Measurements from ENCODE around the gene TMEM163. TPM values are rescaled to one million over a fixed set of nuclear protein-coding genes. Genes with fewer than 3 reads are reported as not detected.
A peak's percentile ranks its signal among the peaks of the same experiment; 100 is the strongest.

TMEM163 gene
- total and polyA plus RNA-seq, 2 of the 13 experiments (the other 11 are each of a cell fraction or from before 2014, with no cell fraction given), result 0.05 TPM; not detected in 1

- no peak for TF ChIP-seq ELK4 (CRISPR knock-in tag; IDR thresholded peaks at IDR 0.05; ENCODE audit: borderline replicate concordance)
- no peak for TF ChIP-seq ZNF749 (CRISPR knock-in tag; IDR thresholded peaks at IDR 0.05; ENCODE audit: borderline replicate concordance)
- no peak for TF ChIP-seq ZNF614 (CRISPR knock-in tag; IDR thresholded peaks at IDR 0.05; ENCODE audit: borderline replicate concordance)
- no peak for TF ChIP-seq ZNF230 (CRISPR knock-in tag; IDR thresholded peaks at IDR 0.05)
- TF ChIP-seq, protein P1, sequence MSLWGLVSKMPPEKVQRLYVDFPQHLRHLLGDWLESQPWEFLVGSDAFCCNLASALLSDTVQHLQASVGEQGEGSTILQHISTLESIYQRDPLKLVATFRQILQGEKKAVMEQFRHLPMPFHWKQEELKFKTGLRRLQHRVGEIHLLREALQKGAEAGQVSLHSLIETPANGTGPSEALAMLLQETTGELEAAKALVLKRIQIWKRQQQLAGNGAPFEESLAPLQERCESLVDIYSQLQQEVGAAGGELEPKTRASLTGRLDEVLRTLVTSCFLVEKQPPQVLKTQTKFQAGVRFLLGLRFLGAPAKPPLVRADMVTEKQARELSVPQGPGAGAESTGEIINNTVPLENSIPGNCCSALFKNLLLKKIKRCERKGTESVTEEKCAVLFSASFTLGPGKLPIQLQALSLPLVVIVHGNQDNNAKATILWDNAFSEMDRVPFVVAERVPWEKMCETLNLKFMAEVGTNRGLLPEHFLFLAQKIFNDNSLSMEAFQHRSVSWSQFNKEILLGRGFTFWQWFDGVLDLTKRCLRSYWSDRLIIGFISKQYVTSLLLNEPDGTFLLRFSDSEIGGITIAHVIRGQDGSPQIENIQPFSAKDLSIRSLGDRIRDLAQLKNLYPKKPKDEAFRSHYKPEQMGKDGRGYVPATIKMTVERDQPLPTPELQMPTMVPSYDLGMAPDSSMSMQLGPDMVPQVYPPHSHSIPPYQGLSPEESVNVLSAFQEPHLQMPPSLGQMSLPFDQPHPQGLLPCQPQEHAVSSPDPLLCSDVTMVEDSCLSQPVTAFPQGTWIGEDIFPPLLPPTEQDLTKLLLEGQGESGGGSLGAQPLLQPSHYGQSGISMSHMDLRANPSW (CRISPR knock-in tag; IDR thresholded peaks at IDR 0.05; ENCODE audit: borderline replicate concordance), result no peak
- no peak for TF ChIP-seq ZNF124 (CRISPR knock-in tag; IDR thresholded peaks at IDR 0.05)
- TF ChIP-seq SNAPC2 (CRISPR knock-in tag; IDR thresholded peaks at IDR 0.05), result no peak
- TF ChIP-seq ZNF775 (CRISPR knock-in tag; IDR thresholded peaks at IDR 0.05; ENCODE audit: borderline replicate concordance), result no peak
- TF ChIP-seq ARID4A (CRISPR knock-in tag; IDR thresholded peaks at IDR 0.05; ENCODE audit: borderline replicate concordance), result 0 out of 2 replicates have a peak, but pooled peaks have one; percentile 10
- no peak for TF ChIP-seq ZBTB14 (CRISPR knock-in tag; IDR thresholded peaks at IDR 0.05)
- TF ChIP-seq ZNF350 (CRISPR knock-in tag; IDR thresholded peaks at IDR 0.05; ENCODE audit: borderline replicate concordance, low read depth), result 0 out of 2 replicates have a peak, but pooled peaks have one; percentile 49
- no peak for TF ChIP-seq RFX5 (IDR thresholded peaks at IDR 0.05; ENCODE audit: low read depth, low read length)
- TF ChIP-seq ZMAT3 (CRISPR knock-in tag; conservative IDR thresholded peaks at IDR 0.05), result no peak
- peak; percentile 44; the same call in 1 of the 2 replicates for TF ChIP-seq ZNF292 (CRISPR knock-in tag; IDR thresholded peaks at IDR 0.05; ENCODE audit: borderline replicate concordance, low read depth)
- 0 out of 2 replicates have a peak, but pooled peaks have one; percentile 51 for TF ChIP-seq NRL (CRISPR knock-in tag; IDR thresholded peaks at IDR 0.05; ENCODE audit: borderline replicate concordance)
- TF ChIP-seq, protein P2, sequence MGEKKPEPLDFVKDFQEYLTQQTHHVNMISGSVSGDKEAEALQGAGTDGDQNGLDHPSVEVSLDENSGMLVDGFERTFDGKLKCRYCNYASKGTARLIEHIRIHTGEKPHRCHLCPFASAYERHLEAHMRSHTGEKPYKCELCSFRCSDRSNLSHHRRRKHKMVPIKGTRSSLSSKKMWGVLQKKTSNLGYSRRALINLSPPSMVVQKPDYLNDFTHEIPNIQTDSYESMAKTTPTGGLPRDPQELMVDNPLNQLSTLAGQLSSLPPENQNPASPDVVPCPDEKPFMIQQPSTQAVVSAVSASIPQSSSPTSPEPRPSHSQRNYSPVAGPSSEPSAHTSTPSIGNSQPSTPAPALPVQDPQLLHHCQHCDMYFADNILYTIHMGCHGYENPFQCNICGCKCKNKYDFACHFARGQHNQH (CRISPR knock-in tag; IDR thresholded peaks at IDR 0.05), result no peak
- TF ChIP-seq ZNF841 (CRISPR knock-in tag; IDR thresholded peaks at IDR 0.05; ENCODE audit: borderline replicate concordance), result no peak
- no peak for TF ChIP-seq KDM4B (CRISPR knock-in tag; IDR thresholded peaks at IDR 0.05)
Observed at GRCh38 chr2:134706587-134707329, 12.0 kb downstream of the TMEM163 start (continued).

Data from HepG2 (cell line).